ENCODE results near the gene HAS3.

- no peak for TF ChIP-seq RCOR1 (IDR thresholded peaks at IDR 0.05; ENCODE audit: low read length)
- TF ChIP-seq, protein P1, sequence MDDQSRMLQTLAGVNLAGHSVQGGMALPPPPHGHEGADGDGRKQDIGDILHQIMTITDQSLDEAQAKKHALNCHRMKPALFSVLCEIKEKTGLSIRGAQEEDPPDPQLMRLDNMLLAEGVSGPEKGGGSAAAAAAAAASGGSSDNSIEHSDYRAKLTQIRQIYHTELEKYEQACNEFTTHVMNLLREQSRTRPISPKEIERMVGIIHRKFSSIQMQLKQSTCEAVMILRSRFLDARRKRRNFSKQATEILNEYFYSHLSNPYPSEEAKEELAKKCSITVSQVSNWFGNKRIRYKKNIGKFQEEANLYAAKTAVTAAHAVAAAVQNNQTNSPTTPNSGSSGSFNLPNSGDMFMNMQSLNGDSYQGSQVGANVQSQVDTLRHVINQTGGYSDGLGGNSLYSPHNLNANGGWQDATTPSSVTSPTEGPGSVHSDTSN (IDR thresholded peaks at IDR 0.05): no peak
- no peak for TF ChIP-seq CTCF (IDR thresholded peaks at IDR 0.05)
- no peak for TF ChIP-seq RAD21 (IDR thresholded peaks at IDR 0.05; ENCODE audit: low read length)
- TF ChIP-seq TAF1 (IDR thresholded peaks at IDR 0.05; ENCODE audit: borderline replicate concordance, low read depth, low read length): peak; percentile 58; the same call in 1 of the 2 replicates
- TF ChIP-seq POLR2AphosphoS5 (IDR thresholded peaks at IDR 0.05; ENCODE audit: low read depth, low read length): no peak
- TF ChIP-seq MAX (IDR thresholded peaks at IDR 0.05; ENCODE audit: low read depth): no peak
- no peak for TF ChIP-seq JUND (IDR thresholded peaks at IDR 0.05)
- no peak for TF ChIP-seq SMC3 (IDR thresholded peaks at IDR 0.05; ENCODE audit: low read depth, low read length)
- no peak for TF ChIP-seq MEF2A (IDR thresholded peaks at IDR 0.05; ENCODE audit: borderline replicate concordance, low read depth)
- TF ChIP-seq EP300 (IDR thresholded peaks at IDR 0.05; ENCODE audit: borderline replicate concordance in 1 of 2, low read depth in 1 of 2, low read length in 1 of 2): peak in 1 of 2 experiments; percentile 44; a peak in 1 of 4 replicates
- TF ChIP-seq, protein P2, sequence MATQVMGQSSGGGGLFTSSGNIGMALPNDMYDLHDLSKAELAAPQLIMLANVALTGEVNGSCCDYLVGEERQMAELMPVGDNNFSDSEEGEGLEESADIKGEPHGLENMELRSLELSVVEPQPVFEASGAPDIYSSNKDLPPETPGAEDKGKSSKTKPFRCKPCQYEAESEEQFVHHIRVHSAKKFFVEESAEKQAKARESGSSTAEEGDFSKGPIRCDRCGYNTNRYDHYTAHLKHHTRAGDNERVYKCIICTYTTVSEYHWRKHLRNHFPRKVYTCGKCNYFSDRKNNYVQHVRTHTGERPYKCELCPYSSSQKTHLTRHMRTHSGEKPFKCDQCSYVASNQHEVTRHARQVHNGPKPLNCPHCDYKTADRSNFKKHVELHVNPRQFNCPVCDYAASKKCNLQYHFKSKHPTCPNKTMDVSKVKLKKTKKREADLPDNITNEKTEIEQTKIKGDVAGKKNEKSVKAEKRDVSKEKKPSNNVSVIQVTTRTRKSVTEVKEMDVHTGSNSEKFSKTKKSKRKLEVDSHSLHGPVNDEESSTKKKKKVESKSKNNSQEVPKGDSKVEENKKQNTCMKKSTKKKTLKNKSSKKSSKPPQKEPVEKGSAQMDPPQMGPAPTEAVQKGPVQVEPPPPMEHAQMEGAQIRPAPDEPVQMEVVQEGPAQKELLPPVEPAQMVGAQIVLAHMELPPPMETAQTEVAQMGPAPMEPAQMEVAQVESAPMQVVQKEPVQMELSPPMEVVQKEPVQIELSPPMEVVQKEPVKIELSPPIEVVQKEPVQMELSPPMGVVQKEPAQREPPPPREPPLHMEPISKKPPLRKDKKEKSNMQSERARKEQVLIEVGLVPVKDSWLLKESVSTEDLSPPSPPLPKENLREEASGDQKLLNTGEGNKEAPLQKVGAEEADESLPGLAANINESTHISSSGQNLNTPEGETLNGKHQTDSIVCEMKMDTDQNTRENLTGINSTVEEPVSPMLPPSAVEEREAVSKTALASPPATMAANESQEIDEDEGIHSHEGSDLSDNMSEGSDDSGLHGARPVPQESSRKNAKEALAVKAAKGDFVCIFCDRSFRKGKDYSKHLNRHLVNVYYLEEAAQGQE (IDR thresholded peaks at IDR 0.05; ENCODE audit: low read depth, low read length): no peak
These were observed 26.5 kb downstream of the HAS3 start for GRCh38 chr16:69131839-69132423.
